SK-N-SH (cell line): ENCODE measurements around the gene RIC3. TPM values are rescaled to one million over a fixed set of nuclear protein-coding genes. Genes with fewer than 3 reads are reported as not detected.

Experiments
- CTCF ChIA-PET: fragments of 300-600, 350-600 bp; formaldehyde crosslinking; extraction: SDS; loops from one replicate; lab custom pipeline; 2021; lab: Yijun Ruan, JAX
- POLR2A ChIA-PET: fragments of 350-600 bp; sonication (Branson Sonifier 250); formaldehyde crosslinking; extraction: SDS; loops from one replicate; lab custom pipeline; 2020; ENCODE audit warnings: antibody characterized with exemption, inconsistent platforms; lab: Yijun Ruan, JAX
- DNase-seq: peaks from one replicate; pipeline ENCODE4 v3.0.0; 2012
- H2AFZ ChIP-seq: fragments of 200-600 bp; sonication (generic); 2 replicates; pipeline ENCODE4 v1.8.1; 2016; ENCODE audit warnings: antibody characterized with exemption, mild to moderate bottlenecking, low read depth
- H3F3A ChIP-seq: fragments of 200-600 bp; sonication (generic); replicated peaks from 2 replicates; pipeline ENCODE3; 2016; ENCODE audit warnings: antibody characterized with exemption, mild to moderate bottlenecking; ENCODE audit not compliant: insufficient read depth
- H3K27ac ChIP-seq, 2 experiments: fragments of 200-500 bp in 1 of 2; fragments of 200-600 bp in 1 of 2; sonication (Bioruptor generic) in 1 of 2; sonication (generic), shearing (Covaris generic) in 1 of 2; 2 replicates each; pipeline versions ENCODE4 v1.5.1 to v1.6.1; 2014 to 2016; ENCODE audit warnings: low read depth in 2 of 2, inconsistent platforms in 1 of 2, low read length in 1 of 2, mild to moderate bottlenecking in 1 of 2, mixed read lengths in 1 of 2
- H3K27me3 ChIP-seq: fragments of 200-600 bp; sonication (generic), shearing (Covaris generic); 2 replicates; pipeline ENCODE4 v1.6.1; 2016; ENCODE audit warnings: mixed run types; ENCODE audit not compliant: insufficient read depth
- H3K36me3 ChIP-seq, 2 experiments: fragments of 200-500 bp in 1 of 2; fragments of 200-600 bp in 1 of 2; sonication (Bioruptor generic) in 1 of 2; sonication (generic) in 1 of 2; replicated peaks in 1 of 2; 2 replicates each; pipeline versions ENCODE3 to v1.5.1; 2014 to 2016; ENCODE audit warnings: low read length in 1 of 2, mild to moderate bottlenecking in 1 of 2; ENCODE audit not compliant: insufficient read depth in 2 of 2, control insufficient read depth in 1 of 2
- H3K4me1 ChIP-seq, 2 experiments: fragments of 200-500 bp in 1 of 2; fragments of 200-600 bp in 1 of 2; sonication (Bioruptor generic) in 1 of 2; sonication (generic), shearing (Covaris generic) in 1 of 2; 2 replicates each; pipeline versions ENCODE4 v1.5.1 to v1.6.1; 2014 to 2016; ENCODE audit warnings: low read depth in 1 of 2, low read length in 1 of 2, mixed run types in 1 of 2; ENCODE audit not compliant: insufficient read depth in 2 of 2, control insufficient read depth in 1 of 2
- H3K4me2 ChIP-seq: fragments of 200-600 bp; sonication (generic), shearing (Covaris generic); 2 replicates; pipeline ENCODE4 v1.6.1; 2017; ENCODE audit warnings: mixed run types
- H3K4me3 ChIP-seq, 2 experiments: fragments of 200-500 bp in 1 of 2; fragments of 200-600 bp in 1 of 2; sonication (Bioruptor generic) in 1 of 2; sonication (generic), shearing (Covaris generic) in 1 of 2; 2 replicates each; pipeline versions ENCODE4 v1.5.1 to v1.8.1; 2014 to 2016; ENCODE audit warnings: low read depth in 2 of 2, inconsistent platforms in 1 of 2, low read length in 1 of 2, mild to moderate bottlenecking in 1 of 2, mixed read lengths in 1 of 2, moderate library complexity in 1 of 2
- H3K79me2 ChIP-seq: fragments of 200-600 bp; sonication (generic); 2 replicates; pipeline ENCODE4 v1.8.1; 2017; ENCODE audit warnings: mild to moderate bottlenecking; ENCODE audit not compliant: insufficient read depth
- H3K9ac ChIP-seq: fragments of 200-600 bp; sonication (generic); 2 replicates; pipeline ENCODE4 v1.6.1; 2017; ENCODE audit warnings: mixed run types
- H3K9me2 ChIP-seq: fragments of 200-600 bp; sonication (generic); 2 replicates; pipeline ENCODE4 v1.6.1; 2017; ENCODE audit warnings: mixed run types
- H3K9me3 ChIP-seq: fragments of 200-600 bp; sonication (generic); 2 replicates; pipeline ENCODE4 v1.6.1; 2017; ENCODE audit warnings: mixed run types, mild to moderate bottlenecking, moderate library complexity
- H4K20me1 ChIP-seq: fragments of 200-600 bp; sonication (generic); 2 replicates; pipeline ENCODE4 v1.6.1; 2017; ENCODE audit warnings: mild to moderate bottlenecking, mixed run types; ENCODE audit not compliant: insufficient read depth
- ELF1 ChIP-seq: IDR thresholded peaks from 2 replicates; pipeline ENCODE4 v1.4.0; 2012
- EP300 ChIP-seq, 2 experiments: IDR thresholded peaks; 2 replicates each; pipeline versions ENCODE4 v1.4.0 to v1.6.1; 2012; ENCODE audit warnings: borderline replicate concordance in 1 of 2, low read depth in 1 of 2, low read length in 1 of 2
- FOSL2 ChIP-seq: IDR thresholded peaks from 2 replicates; pipeline ENCODE4 v1.4.0; 2012; ENCODE audit warnings: low read depth, mild to moderate bottlenecking, moderate library complexity, borderline replicate concordance
- FOXJ3 ChIP-seq: sonication (generic); formaldehyde crosslinking; IDR thresholded peaks from 2 replicates; pipeline ENCODE4 v1.5.1; 2020; ENCODE audit warnings: mild to moderate bottlenecking, missing genetic modification reagents
- GABPA ChIP-seq: IDR thresholded peaks from 2 replicates; pipeline ENCODE4 v1.4.0; 2012; ENCODE audit warnings: low read depth, mild to moderate bottlenecking
- GATA2 ChIP-seq: sonication (generic); formaldehyde crosslinking; IDR thresholded peaks from 2 replicates; pipeline ENCODE4 v1.5.0; 2020; ENCODE audit warnings: mild to moderate bottlenecking, missing genetic modification reagents
- JUND ChIP-seq: IDR thresholded peaks from 2 replicates; pipeline ENCODE4 v1.4.0; 2012
- MXI1 ChIP-seq: IDR thresholded peaks from 2 replicates; pipeline ENCODE4 v1.6.1; 2012; ENCODE audit warnings: mild to moderate bottlenecking, low read depth, low read length, improper control_type of control experiment
- NRF1 ChIP-seq: IDR thresholded peaks from 2 replicates; pipeline ENCODE4 v1.6.1; 2012; ENCODE audit warnings: low read depth, mild to moderate bottlenecking, low read length
- POLR2AphosphoS5 ChIP-seq: IDR thresholded peaks from 2 replicates; pipeline ENCODE4 v1.6.1; 2012; ENCODE audit warnings: low read depth, low read length
- RAD21 ChIP-seq: IDR thresholded peaks from 2 replicates; pipeline ENCODE4 v1.6.1; 2012; ENCODE audit warnings: mild to moderate bottlenecking, low read length
- RCOR1 ChIP-seq: fragments of 150-350 bp; IDR thresholded peaks from 2 replicates; pipeline ENCODE4 v1.6.1; 2017; ENCODE audit warnings: antibody characterized with exemption, low read length
- RFX5 ChIP-seq: IDR thresholded peaks from 2 replicates; pipeline ENCODE4 v1.6.1; 2012; ENCODE audit warnings: mild to moderate bottlenecking, improper control_type of control experiment, low read length
- SMC3 ChIP-seq: IDR thresholded peaks from 2 replicates; pipeline ENCODE4 v1.6.1; 2012; ENCODE audit warnings: low read depth, low read length, improper control_type of control experiment
- TAF1 ChIP-seq: IDR thresholded peaks from 2 replicates; pipeline ENCODE4 v1.6.1; 2012; ENCODE audit warnings: low read depth, mild to moderate bottlenecking, low read length, moderate library complexity, borderline replicate concordance
- TEAD4 ChIP-seq: IDR thresholded peaks from 2 replicates; pipeline ENCODE4 v1.4.0; 2012; ENCODE audit warnings: mild to moderate bottlenecking, borderline replicate concordance; ENCODE audit not compliant: insufficient read depth
- YY1 ChIP-seq: IDR thresholded peaks from 2 replicates; pipeline ENCODE4 v1.4.0; 2012; ENCODE audit warnings: low read depth, mild to moderate bottlenecking
- WGBS: methylation state at CpG from one replicate; pipeline ENCODE4 v1.1.6; 2017; ENCODE audit warnings: low lambda C conversion rate; 5-methylcytosine and 5-hydroxymethylcytosine counted together
- polyA plus RNA-seq, 3 experiments: library from polyadenylated mRNA; depleted of rRNA; stranded (reverse); fragments of >200 nt; gene quantifications; 2 replicates each; pipeline ENCODE4 v1.2.3, GENCODE V29; 2012
- TF ChIP-seq, protein P1 (sequence below): IDR thresholded peaks from 2 replicates; pipeline ENCODE4 v1.4.0; 2012; ENCODE audit warnings: low read depth, borderline replicate concordance
- TF ChIP-seq, protein P2 (sequence below): IDR thresholded peaks from 2 replicates; pipeline ENCODE4 v1.4.0; 2012; ENCODE audit warnings: low read depth
- TF ChIP-seq, protein P3 (sequence below): fragments of 150-350 bp; IDR thresholded peaks from 2 replicates; pipeline ENCODE4 v1.6.1; 2016; ENCODE audit warnings: mild to moderate bottlenecking, low read depth, low read length
- TF ChIP-seq, protein P4 (sequence below): IDR thresholded peaks from 2 replicates; pipeline ENCODE4 v1.6.1; 2012; ENCODE audit warnings: mild to moderate bottlenecking, low read depth, low read length, moderate library complexity

Gene RIC3
- polyA plus RNA-seq, 1 of the 3 experiments (the other 2 are of a cell fraction), result 0.54 TPM

DNA sequence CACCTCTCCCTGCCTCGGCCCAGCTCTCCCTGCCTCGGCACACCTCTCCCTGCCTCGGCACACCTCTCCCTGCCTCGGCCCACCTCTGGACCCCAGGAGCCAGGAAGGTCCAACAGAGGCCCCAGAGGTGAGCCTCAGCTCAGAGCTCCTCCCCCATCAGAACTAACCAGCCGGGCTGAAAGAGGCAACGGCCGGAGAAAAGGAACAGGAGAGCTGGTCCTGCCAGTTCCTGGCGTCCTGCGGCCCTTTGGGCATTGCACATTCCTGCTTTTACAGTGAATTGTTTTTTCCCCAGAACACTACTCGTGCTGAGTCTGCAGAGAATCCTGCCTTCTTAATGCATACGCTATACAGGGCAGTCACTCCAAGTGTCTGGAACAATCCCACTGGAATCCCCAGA lies 49.1 kb upstream of the RIC3 start (continued):
- TF ChIP-seq POLR2AphosphoS5 (no peak), RCOR1 (no peak), ELF1 (no peak)

DNA sequence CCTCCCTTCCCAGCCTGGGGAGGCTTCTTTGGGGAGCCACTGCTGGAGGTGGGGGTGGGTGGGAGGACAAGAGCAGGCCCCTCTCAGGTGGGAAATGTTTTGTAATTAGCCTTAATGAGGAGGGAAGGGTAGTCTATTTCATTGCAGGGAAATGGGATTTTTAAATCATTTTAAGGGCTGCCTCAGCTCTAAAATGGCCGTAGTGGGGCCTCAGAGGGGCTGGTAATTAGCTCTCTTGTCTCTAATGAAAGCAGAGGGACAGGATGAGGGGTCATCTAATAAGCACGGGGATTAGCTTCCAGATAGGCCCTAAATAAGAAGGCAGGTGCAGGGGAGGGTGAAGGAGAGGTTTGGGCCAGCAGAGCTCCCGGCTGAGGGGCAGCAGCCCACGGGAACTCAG lies 48.3 kb upstream of the RIC3 start:
- Histone ChIP-seq H3K4me2 (no peak overlapping the region), H3K9me2 (no peaks in the 10 kb centered on the region), H3K79me2 (no peaks in the 10 kb centered on the region), H3K4me1 (peaks cover 0 to 10% of the 10 kb centered on the region in 2 experiments; a peak in 1 of 4 replicates), H3K9me3 (no peaks in the 10 kb centered on the region), H2AFZ (no peak overlapping the region), H3K36me3 (no peaks in the 10 kb centered on the region), H3F3A (no peaks in the 10 kb centered on the region), H4K20me1 (no peaks in the 10 kb centered on the region)
- DNase-seq, result no peak
- ChIA-PET POLR2A (interaction anchor here (1.5 kb wide), 1 partner anchor 46 kb away, joined by 4 read pairs; the partner anchor contains the start of gene LMO1), CTCF (interaction anchor here (2.0 to 19.6 kb wide), 3 partner anchors 24 to 349 kb away, joined by 8 to 604 read pairs (median 19); partner anchors contain the start of gene LMO1)
- WGBS, result 58% methylated on average over 4 of the region's 4 CpGs
- TF ChIP-seq, protein P1, sequence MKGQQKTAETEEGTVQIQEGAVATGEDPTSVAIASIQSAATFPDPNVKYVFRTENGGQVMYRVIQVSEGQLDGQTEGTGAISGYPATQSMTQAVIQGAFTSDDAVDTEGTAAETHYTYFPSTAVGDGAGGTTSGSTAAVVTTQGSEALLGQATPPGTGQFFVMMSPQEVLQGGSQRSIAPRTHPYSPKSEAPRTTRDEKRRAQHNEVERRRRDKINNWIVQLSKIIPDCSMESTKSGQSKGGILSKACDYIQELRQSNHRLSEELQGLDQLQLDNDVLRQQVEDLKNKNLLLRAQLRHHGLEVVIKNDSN, result no peak
- no peak for TF ChIP-seq FOXJ3 (CRISPR knock-in tag)
- TF ChIP-seq GATA2 (CRISPR knock-in tag), result no peak
- TF ChIP-seq SMC3, result no peak
- TF ChIP-seq GABPA, result no peak
- no peak for TF ChIP-seq RCOR1
- TF ChIP-seq POLR2AphosphoS5, result no peak
- TF ChIP-seq RAD21, result no peak
- TF ChIP-seq RFX5, result no peak
- TF ChIP-seq, protein P2, sequence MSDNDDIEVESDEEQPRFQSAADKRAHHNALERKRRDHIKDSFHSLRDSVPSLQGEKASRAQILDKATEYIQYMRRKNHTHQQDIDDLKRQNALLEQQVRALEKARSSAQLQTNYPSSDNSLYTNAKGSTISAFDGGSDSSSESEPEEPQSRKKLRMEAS, result no peak
- no peak for TF ChIP-seq NRF1
- TF ChIP-seq YY1, result no peak
- no peak for TF ChIP-seq ELF1
- TF ChIP-seq TAF1, result no peak
- TF ChIP-seq, protein P3, sequence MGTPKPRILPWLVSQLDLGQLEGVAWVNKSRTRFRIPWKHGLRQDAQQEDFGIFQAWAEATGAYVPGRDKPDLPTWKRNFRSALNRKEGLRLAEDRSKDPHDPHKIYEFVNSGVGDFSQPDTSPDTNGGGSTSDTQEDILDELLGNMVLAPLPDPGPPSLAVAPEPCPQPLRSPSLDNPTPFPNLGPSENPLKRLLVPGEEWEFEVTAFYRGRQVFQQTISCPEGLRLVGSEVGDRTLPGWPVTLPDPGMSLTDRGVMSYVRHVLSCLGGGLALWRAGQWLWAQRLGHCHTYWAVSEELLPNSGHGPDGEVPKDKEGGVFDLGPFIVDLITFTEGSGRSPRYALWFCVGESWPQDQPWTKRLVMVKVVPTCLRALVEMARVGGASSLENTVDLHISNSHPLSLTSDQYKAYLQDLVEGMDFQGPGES, result no peak
- TF ChIP-seq, all 33 proteins: peak for 0
- Histone ChIP-seq H3K9ac (no peak overlapping the region), H3K27me3 (no peaks in the 10 kb centered on the region; the same call in 1 of the 2 replicates), H3K27ac (no peak overlapping the region), H3K4me3 (no peak overlapping the region)

DNA sequence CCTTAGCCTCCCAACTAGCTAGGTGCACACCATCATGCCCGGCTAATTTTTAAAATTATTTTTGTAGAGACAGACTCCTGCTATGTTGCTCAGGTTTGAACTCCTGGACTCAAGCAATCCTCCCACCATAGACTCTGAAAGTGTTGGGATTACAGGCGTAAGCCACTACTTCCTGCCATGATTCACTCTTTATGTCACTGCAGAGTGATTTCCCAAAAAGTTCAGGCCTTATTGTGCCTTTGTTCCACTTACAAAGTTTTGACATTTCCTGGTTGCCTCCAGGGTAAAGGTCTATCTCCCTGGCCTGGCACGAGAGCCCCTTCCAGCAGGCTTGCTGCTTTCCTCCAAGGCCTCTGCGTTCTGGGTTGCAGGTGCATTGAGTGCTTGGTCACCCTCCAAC lies 44.6 kb upstream of the RIC3 start:
- Histone ChIP-seq H3K4me3 (no peak overlapping the region), H3K4me1 (peaks cover 0 to 3% of the 10 kb centered on the region in 2 experiments; a peak in 1 of 4 replicates), H3K9ac (no peak overlapping the region), H3K9me2 (no peaks in the 10 kb centered on the region), H3K27ac (no peak overlapping the region), H3K27me3 (no peaks in the 10 kb centered on the region; the same call in 1 of the 2 replicates), H3K9me3 (no peaks in the 10 kb centered on the region), H2AFZ (no peak overlapping the region), H3F3A (no peaks in the 10 kb centered on the region), H3K4me2 (no peak overlapping the region), H3K79me2 (no peaks in the 10 kb centered on the region), H3K36me3 (no peaks in the 10 kb centered on the region), H4K20me1 (no peaks in the 10 kb centered on the region)
- 52% methylated on average over 4 of the region's 4 CpGs for WGBS
- DNase-seq, result no peak
- CTCF ChIA-PET, result interaction anchor here (0.9 to 3.4 kb wide), 3 partner anchors 13 to 207 kb away, joined by 3 to 14 read pairs (median 3); partner anchors contain the start of gene LMO1
- POLR2A ChIA-PET, result no interaction called here
- TF ChIP-seq FOSL2 (no peak), RFX5 (no peak), FOXJ3 (CRISPR knock-in tag) (no peak), GABPA (no peak), EP300 (IDR thresholded peaks at IDR 0.05; ENCODE audit: borderline replicate concordance in 1 of 2, low read depth in 1 of 2, low read length in 1 of 2) (no peak), MXI1 (no peak), GATA2 (CRISPR knock-in tag) (no peak), TAF1 (no peak), JUND (no peak), TEAD4 (no peak), ELF1 (no peak)
- TF ChIP-seq, protein P4, sequence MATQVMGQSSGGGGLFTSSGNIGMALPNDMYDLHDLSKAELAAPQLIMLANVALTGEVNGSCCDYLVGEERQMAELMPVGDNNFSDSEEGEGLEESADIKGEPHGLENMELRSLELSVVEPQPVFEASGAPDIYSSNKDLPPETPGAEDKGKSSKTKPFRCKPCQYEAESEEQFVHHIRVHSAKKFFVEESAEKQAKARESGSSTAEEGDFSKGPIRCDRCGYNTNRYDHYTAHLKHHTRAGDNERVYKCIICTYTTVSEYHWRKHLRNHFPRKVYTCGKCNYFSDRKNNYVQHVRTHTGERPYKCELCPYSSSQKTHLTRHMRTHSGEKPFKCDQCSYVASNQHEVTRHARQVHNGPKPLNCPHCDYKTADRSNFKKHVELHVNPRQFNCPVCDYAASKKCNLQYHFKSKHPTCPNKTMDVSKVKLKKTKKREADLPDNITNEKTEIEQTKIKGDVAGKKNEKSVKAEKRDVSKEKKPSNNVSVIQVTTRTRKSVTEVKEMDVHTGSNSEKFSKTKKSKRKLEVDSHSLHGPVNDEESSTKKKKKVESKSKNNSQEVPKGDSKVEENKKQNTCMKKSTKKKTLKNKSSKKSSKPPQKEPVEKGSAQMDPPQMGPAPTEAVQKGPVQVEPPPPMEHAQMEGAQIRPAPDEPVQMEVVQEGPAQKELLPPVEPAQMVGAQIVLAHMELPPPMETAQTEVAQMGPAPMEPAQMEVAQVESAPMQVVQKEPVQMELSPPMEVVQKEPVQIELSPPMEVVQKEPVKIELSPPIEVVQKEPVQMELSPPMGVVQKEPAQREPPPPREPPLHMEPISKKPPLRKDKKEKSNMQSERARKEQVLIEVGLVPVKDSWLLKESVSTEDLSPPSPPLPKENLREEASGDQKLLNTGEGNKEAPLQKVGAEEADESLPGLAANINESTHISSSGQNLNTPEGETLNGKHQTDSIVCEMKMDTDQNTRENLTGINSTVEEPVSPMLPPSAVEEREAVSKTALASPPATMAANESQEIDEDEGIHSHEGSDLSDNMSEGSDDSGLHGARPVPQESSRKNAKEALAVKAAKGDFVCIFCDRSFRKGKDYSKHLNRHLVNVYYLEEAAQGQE, result no peak
- TF ChIP-seq, protein P2, result no peak
